Upper lobe of left lung (tissue), 6 donors: ENCODE results near the gene TTPAL. TPM values are rescaled to one million over a fixed set of nuclear protein-coding genes. Genes with fewer than 3 reads are reported as not detected.
A peak's percentile ranks its signal among the peaks of the same experiment; 100 is the strongest.

Source experiments
- ATAC-seq, 2 donors: fragments of 200-7000 bp; cut with Tn5 transposase; one replicate each; pipeline ENCODE4 v1.9.1; 2022; ENCODE audit warnings: mild to moderate bottlenecking in 2 of 2, moderate library complexity in 2 of 2; ENCODE audit not compliant: low FRiP score in 2 of 2
- DNase-seq, 2 donors: peaks; one replicate each; pipeline ENCODE4 v3.0.0-alpha.2; 2019 to 2020
- H3K27ac ChIP-seq, 4 donors: fragments of 200-600 bp; sonication (generic); one replicate each; pipeline ENCODE4 v1.5.1; 2016 to 2019
- H3K27me3 ChIP-seq, 4 donors: fragments of 200-600 bp; sonication (generic); one replicate each; pipeline ENCODE4 v1.5.1; 2017 to 2019
- H3K36me3 ChIP-seq, 4 donors: fragments of 200-600 bp; sonication (generic); one replicate each; pipeline ENCODE4 v1.5.1; 2016 to 2019
- H3K4me1 ChIP-seq, 4 donors: fragments of 200-600 bp; sonication (generic); one replicate each; pipeline ENCODE4 v1.5.1; 2018 to 2019
- H3K4me3 ChIP-seq, 4 donors: fragments of 200-600 bp; sonication (generic); one replicate each; pipeline ENCODE4 v1.5.1; 2017 to 2019; ENCODE audit warnings: mild to moderate bottlenecking in 2 of 4, moderate library complexity in 1 of 4
- H3K9me3 ChIP-seq, 4 donors: fragments of 200-600 bp; sonication (generic); one replicate each; pipeline ENCODE4 v1.5.1; 2018 to 2019
- CTCF ChIP-seq, 6 experiments: fragments of 450-650 bp in 4 of 6; fragments of 200-600 bp in 2 of 6; sonication (generic) in 2 of 6; IDR thresholded peaks; one replicate each; pipeline ENCODE4 v1.5.1; 2016 to 2019; ENCODE audit warnings: antibody characterized with exemption in 6 of 6
- EP300 ChIP-seq, 4 donors: sonication (generic); formaldehyde crosslinking; IDR thresholded peaks; one replicate each; pipeline ENCODE4 v1.5.1; 2017; ENCODE audit warnings: antibody characterized with exemption in 4 of 4, control low read depth in 2 of 4
- POLR2A ChIP-seq, 4 donors: fragments of 450-650 bp; IDR thresholded peaks; one replicate each; pipeline ENCODE4 v1.5.1; 2016 to 2017; ENCODE audit warnings: antibody characterized with exemption in 4 of 4, mild to moderate bottlenecking in 2 of 4
- POLR2AphosphoS5 ChIP-seq, 2 donors: sonication (generic); formaldehyde crosslinking; IDR thresholded peaks; one replicate each; pipeline ENCODE4 v1.5.1; 2017; ENCODE audit warnings: antibody characterized with exemption in 2 of 2
- WGBS, 2 donors: methylation state at CpG; one replicate each; pipeline ENCODE4 v1.1.5; 2017 to 2018; 5-methylcytosine and 5-hydroxymethylcytosine counted together
- total RNA-seq, 6 donors: library from RNA; depleted of rRNA in 4 of 6; stranded (reverse); fragments of >200 nt in 4 of 6; gene quantifications; one replicate each; pipeline versions ENCODE4 v1.1.0 to v1.2.1, GENCODE V29; 2016 to 2021
- donor health status: DM: no; HTN: no; CAD: no; lungs with moderate emphysema.
- donor health status: DM: no; HTN: yes; CAD: no; lungs with severe emphysema.

TTPAL gene
- total RNA-seq, 6 donors from 2014 or later = 9.4 to 12.2 (median 10.2) TPM

GRCh38 chr20:44435630-44436335 is 39.9 kb upstream of the TTPAL start:
- Histone ChIP-seq H3K36me3 (no peaks in the 10 kb centered on the region), H3K4me1 (no peaks in the 10 kb centered on the region), H3K27ac (no peak overlapping the region), H3K4me3 (no peak overlapping the region), H3K27me3 (no peaks in the 10 kb centered on the region), H3K9me3 (no peaks in the 10 kb centered on the region)
- 69 to 73% methylated on average over 11 to 12 of the region's 12 CpGs for WGBS, 2 donors
- DNase-seq (no peak), ATAC-seq (peak in 1 of 2 donors; percentile 41)
- no peak for TF ChIP-seq CTCF (IDR thresholded peaks at IDR 0.05)
- no peak for TF ChIP-seq POLR2AphosphoS5 (IDR thresholded peaks at IDR 0.05)
- TF ChIP-seq EP300 (IDR thresholded peaks at IDR 0.05) = no peak
- no peak for TF ChIP-seq POLR2A (IDR thresholded peaks at IDR 0.05)

GRCh38 chr20:44436393-44436792 is 39.3 kb upstream of the TTPAL start:
- H3K27ac ChIP-seq = no peak overlapping the region
- H3K9me3 ChIP-seq = no peaks in the 10 kb centered on the region
- H3K4me1 ChIP-seq = no peaks in the 10 kb centered on the region
- DNase-seq (no peak), ATAC-seq (no peak)
- H3K36me3 ChIP-seq = no peaks in the 10 kb centered on the region
- H3K4me3 ChIP-seq = no peak overlapping the region
- H3K27me3 ChIP-seq = no peaks in the 10 kb centered on the region
- 71 to 81% methylated on average over 11 of the region's 12 CpGs for WGBS, 2 donors
- TF ChIP-seq CTCF (IDR thresholded peaks at IDR 0.05) (no peak), POLR2AphosphoS5 (IDR thresholded peaks at IDR 0.05) (no peak), EP300 (IDR thresholded peaks at IDR 0.05) (no peak), POLR2A (IDR thresholded peaks at IDR 0.05) (no peak)

GRCh38 chr20:44437497-44437896 is 38.2 kb upstream of the TTPAL start:
- Histone ChIP-seq H3K9me3 (no peaks in the 10 kb centered on the region), H3K27ac (no peak overlapping the region), H3K4me3 (no peak overlapping the region), H3K4me1 (no peaks in the 10 kb centered on the region), H3K36me3 (no peaks in the 10 kb centered on the region), H3K27me3 (no peaks in the 10 kb centered on the region)
- no peak for ATAC-seq
- 94 to 97% methylated on average over 5 of the region's 5 CpGs for WGBS, 2 donors
- no peak for TF ChIP-seq EP300 (IDR thresholded peaks at IDR 0.05)
- DNase-seq = peak in 1 of 2 donors; percentile 47

GRCh38 chr20:44438782-44439181 is 36.9 kb upstream of the TTPAL start:
- Histone ChIP-seq H3K36me3 (no peaks in the 10 kb centered on the region), H3K27me3 (no peaks in the 10 kb centered on the region)
- WGBS, 2 donors = 86 to 91% methylated on average over 4 of the region's 4 CpGs

GRCh38 chr20:44439318-44439717 is 36.4 kb upstream of the TTPAL start:
- no peak overlapping the region for H3K4me3 ChIP-seq
- WGBS, 2 donors = 65 to 71% methylated on average over 2 of the region's 2 CpGs
- H3K9me3 ChIP-seq = no peaks in the 10 kb centered on the region
- no peak overlapping the region for H3K27ac ChIP-seq
- TF ChIP-seq POLR2A (IDR thresholded peaks at IDR 0.05) = no peak
- TF ChIP-seq CTCF (IDR thresholded peaks at IDR 0.05) = no peak
- no peak for TF ChIP-seq EP300 (IDR thresholded peaks at IDR 0.05)
- no peak for TF ChIP-seq POLR2AphosphoS5 (IDR thresholded peaks at IDR 0.05)
- no peaks in the 10 kb centered on the region for H3K36me3 ChIP-seq
- no peaks in the 10 kb centered on the region for H3K4me1 ChIP-seq
- no peaks in the 10 kb centered on the region for H3K27me3 ChIP-seq
- DNase-seq = no peak
- no peak for ATAC-seq

More at GRCh38 chr20:44438782-44439181, 36.9 kb upstream of the TTPAL start:
- Histone ChIP-seq H3K4me3 (no peak overlapping the region), H3K27ac (no peak overlapping the region), H3K4me1 (no peaks in the 10 kb centered on the region), H3K9me3 (no peaks in the 10 kb centered on the region)
- no peak for TF ChIP-seq CTCF (IDR thresholded peaks at IDR 0.05)
- TF ChIP-seq POLR2AphosphoS5 (IDR thresholded peaks at IDR 0.05) = no peak
- TF ChIP-seq EP300 (IDR thresholded peaks at IDR 0.05) = no peak
- TF ChIP-seq POLR2A (IDR thresholded peaks at IDR 0.05) = no peak
- DNase-seq (no peak), ATAC-seq (no peak)
